Choroid plexus epithelial cell (primary cell): ENCODE results near the gene P2RY13.

Experiments used
- DNase-seq: peaks from one replicate; pipeline ENCODE4 v3.0.0-alpha.2; 2010; ENCODE audit warnings: low read depth
- H3K4me3 ChIP-seq: 2 replicates; pipeline ENCODE4 v1.5.1; 2011; ENCODE audit warnings: low read depth, mild to moderate bottlenecking, control low read depth, low read length, moderate library complexity
- CTCF ChIP-seq: conservative IDR thresholded peaks from 2 replicates; pipeline ENCODE4 v1.5.1; 2011; ENCODE audit warnings: low read depth, mild to moderate bottlenecking, control low read depth, inconsistent platforms, low read length, moderate library complexity

Gene P2RY13

GRCh38 chr3:151346292-151346691, 16.9 kb upstream of the P2RY13 start:
- no peak overlapping the region for H3K4me3 ChIP-seq
- no peak for TF ChIP-seq CTCF
- no peak for DNase-seq

- peak; percentile 80 for DNase-seq
- H3K4me3 ChIP-seq: no peak overlapping the region
- TF ChIP-seq CTCF: no peak
These were observed 16.5 kb upstream of the P2RY13 start for GRCh38 chr3:151345859-151346258.

- DNase-seq: no peak
- TF ChIP-seq CTCF: no peak
- H3K4me3 ChIP-seq: no peak overlapping the region
These were observed 2.3 kb upstream of the P2RY13 start for GRCh38 chr3:151331696-151332095.

GRCh38 chr3:151330899-151331298, 1.6 kb upstream of the P2RY13 start:
- peak; percentile 52 for DNase-seq
- no peak for TF ChIP-seq CTCF
- H3K4me3 ChIP-seq: no peak overlapping the region

GRCh38 chr3:151330379-151330778, 1.0 kb upstream of the P2RY13 start:
- no peak for TF ChIP-seq CTCF
- no peak overlapping the region for H3K4me3 ChIP-seq
- DNase-seq: no peak

- TF ChIP-seq CTCF: no peak
- no peak overlapping the region for H3K4me3 ChIP-seq
- DNase-seq: peak; percentile 50
These were observed 902 bp downstream of the P2RY13 start for GRCh38 chr3:151328298-151328995.

GRCh38 chr3:151327571-151328198, 1.7 kb downstream of the P2RY13 start:
- peak; percentile 59 for DNase-seq
- TF ChIP-seq CTCF: peak; percentile 52
- no peak overlapping the region for H3K4me3 ChIP-seq
